K562 (cell line): ENCODE measurements around the gene SLC6A6. TPM values are rescaled to one million over a fixed set of nuclear protein-coding genes. Genes with fewer than 3 reads are reported as not detected.
A peak's percentile ranks its signal among the peaks of the same experiment; 100 is the strongest.

Experiments
- NCOA1 ChIP-seq: fragments of 450-650 bp; IDR thresholded peaks from 2 replicates; pipeline ENCODE4 v1.6.1; 2016; ENCODE audit warnings: low read depth
- ZFP1 ChIP-seq: fragments of 450-650 bp; formaldehyde crosslinking; IDR thresholded peaks from 2 replicates; pipeline ENCODE4 v1.4.0; 2020; ENCODE audit warnings: mild to moderate bottlenecking, mixed read lengths
- ZNF766 ChIP-seq: fragments of 200-800 bp; sonication (Bioruptor generic); conservative IDR thresholded peaks from 2 replicates; pipeline ENCODE4 v1.6.1; 2016; ENCODE audit warnings: missing genetic modification characterization, missing compliant biosample characterization
- polyA plus RNA-seq, 8 experiments: library from polyadenylated mRNA; depleted of rRNA in 4 of 8; stranded (reverse) in 5 of 8; unstranded in 3 of 8; fragments of >200 nt; fragmentation: Nextera tagmentation in 2 of 8; fragmentation: Illumina TruSeq in 1 of 8; extraction: Ambion mirVana in 2 of 8; extraction: Trizol in 1 of 8; gene quantifications; 2 replicates each; pipeline versions ENCODE4 v1.2.1 to v1.2.3, GENCODE V29; 2011 to 2014; ENCODE audit warnings: inconsistent platforms in 1 of 8, missing spikeins in 1 of 8
- total RNA-seq, 7 experiments: library from RNA; depleted of rRNA in 6 of 7; stranded (reverse); fragments of >200 nt in 6 of 7; fragmentation: Illumina TruSeq in 2 of 7; extraction: Trizol in 2 of 7; gene quantifications; 2 replicates each; pipeline versions ENCODE4 v1.2.1 to v1.2.3, GENCODE V29; 2011 to 2021; ENCODE audit warnings: low replicate concordance in 1 of 7
- TF ChIP-seq, protein P1 (sequence below): sonication (generic); formaldehyde crosslinking; IDR thresholded peaks from 2 replicates; pipeline ENCODE4 v1.8.0; 2023; ENCODE audit warnings: mild to moderate bottlenecking, missing genetic modification reagents
- TF ChIP-seq, protein P2 (sequence below), 2 experiments: fragments of 450-650 bp; IDR thresholded peaks; 2 replicates each; pipeline ENCODE4 v1.6.1; 2016; ENCODE audit warnings: mild to moderate bottlenecking in 2 of 2, borderline replicate concordance in 1 of 2, low read depth in 1 of 2, moderate library complexity in 1 of 2

Gene SLC6A6
- total and polyA plus RNA-seq, 9 of the 15 experiments (the other 6 are each of a cell fraction or from before 2014, with no cell fraction given) = 12.3 to 203 (median 93.2) TPM

DNA sequence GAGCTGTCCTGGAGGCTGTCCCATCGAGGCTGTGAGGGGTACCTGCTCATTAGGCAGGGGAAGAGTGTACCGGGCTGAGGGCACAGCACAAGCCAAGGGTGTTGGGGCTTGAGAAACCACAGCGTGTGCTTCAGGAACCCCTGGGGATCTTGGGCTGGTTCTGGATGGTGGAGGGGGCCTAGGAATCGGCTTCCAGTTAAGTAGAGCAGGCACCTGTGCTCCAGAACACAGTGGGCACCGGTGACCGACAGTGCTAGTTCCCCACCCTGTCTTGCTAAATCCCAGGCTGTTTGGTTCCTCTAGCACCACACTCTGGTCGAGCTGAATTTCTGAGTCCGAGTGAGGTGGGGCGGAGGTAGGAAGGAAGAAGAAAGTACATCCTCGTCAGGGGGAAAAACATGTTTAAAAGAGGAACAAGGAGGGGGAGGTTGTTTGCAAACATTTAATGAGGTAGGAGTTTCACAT lies 29.1 kb downstream of the SLC6A6 start (continued):
- TF ChIP-seq ZFP1 (no peak), ZNF766 (CRISPR knock-in tag) (peak; percentile 32), NCOA1 (0 out of 2 replicates have a peak, but pooled peaks have one; percentile 27)
- TF ChIP-seq, protein P1, sequence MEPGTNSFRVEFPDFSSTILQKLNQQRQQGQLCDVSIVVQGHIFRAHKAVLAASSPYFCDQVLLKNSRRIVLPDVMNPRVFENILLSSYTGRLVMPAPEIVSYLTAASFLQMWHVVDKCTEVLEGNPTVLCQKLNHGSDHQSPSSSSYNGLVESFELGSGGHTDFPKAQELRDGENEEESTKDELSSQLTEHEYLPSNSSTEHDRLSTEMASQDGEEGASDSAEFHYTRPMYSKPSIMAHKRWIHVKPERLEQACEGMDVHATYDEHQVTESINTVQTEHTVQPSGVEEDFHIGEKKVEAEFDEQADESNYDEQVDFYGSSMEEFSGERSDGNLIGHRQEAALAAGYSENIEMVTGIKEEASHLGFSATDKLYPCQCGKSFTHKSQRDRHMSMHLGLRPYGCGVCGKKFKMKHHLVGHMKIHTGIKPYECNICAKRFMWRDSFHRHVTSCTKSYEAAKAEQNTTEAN = 0 out of 2 replicates have a peak, but pooled peaks have one; percentile 36
- TF ChIP-seq, protein P2, sequence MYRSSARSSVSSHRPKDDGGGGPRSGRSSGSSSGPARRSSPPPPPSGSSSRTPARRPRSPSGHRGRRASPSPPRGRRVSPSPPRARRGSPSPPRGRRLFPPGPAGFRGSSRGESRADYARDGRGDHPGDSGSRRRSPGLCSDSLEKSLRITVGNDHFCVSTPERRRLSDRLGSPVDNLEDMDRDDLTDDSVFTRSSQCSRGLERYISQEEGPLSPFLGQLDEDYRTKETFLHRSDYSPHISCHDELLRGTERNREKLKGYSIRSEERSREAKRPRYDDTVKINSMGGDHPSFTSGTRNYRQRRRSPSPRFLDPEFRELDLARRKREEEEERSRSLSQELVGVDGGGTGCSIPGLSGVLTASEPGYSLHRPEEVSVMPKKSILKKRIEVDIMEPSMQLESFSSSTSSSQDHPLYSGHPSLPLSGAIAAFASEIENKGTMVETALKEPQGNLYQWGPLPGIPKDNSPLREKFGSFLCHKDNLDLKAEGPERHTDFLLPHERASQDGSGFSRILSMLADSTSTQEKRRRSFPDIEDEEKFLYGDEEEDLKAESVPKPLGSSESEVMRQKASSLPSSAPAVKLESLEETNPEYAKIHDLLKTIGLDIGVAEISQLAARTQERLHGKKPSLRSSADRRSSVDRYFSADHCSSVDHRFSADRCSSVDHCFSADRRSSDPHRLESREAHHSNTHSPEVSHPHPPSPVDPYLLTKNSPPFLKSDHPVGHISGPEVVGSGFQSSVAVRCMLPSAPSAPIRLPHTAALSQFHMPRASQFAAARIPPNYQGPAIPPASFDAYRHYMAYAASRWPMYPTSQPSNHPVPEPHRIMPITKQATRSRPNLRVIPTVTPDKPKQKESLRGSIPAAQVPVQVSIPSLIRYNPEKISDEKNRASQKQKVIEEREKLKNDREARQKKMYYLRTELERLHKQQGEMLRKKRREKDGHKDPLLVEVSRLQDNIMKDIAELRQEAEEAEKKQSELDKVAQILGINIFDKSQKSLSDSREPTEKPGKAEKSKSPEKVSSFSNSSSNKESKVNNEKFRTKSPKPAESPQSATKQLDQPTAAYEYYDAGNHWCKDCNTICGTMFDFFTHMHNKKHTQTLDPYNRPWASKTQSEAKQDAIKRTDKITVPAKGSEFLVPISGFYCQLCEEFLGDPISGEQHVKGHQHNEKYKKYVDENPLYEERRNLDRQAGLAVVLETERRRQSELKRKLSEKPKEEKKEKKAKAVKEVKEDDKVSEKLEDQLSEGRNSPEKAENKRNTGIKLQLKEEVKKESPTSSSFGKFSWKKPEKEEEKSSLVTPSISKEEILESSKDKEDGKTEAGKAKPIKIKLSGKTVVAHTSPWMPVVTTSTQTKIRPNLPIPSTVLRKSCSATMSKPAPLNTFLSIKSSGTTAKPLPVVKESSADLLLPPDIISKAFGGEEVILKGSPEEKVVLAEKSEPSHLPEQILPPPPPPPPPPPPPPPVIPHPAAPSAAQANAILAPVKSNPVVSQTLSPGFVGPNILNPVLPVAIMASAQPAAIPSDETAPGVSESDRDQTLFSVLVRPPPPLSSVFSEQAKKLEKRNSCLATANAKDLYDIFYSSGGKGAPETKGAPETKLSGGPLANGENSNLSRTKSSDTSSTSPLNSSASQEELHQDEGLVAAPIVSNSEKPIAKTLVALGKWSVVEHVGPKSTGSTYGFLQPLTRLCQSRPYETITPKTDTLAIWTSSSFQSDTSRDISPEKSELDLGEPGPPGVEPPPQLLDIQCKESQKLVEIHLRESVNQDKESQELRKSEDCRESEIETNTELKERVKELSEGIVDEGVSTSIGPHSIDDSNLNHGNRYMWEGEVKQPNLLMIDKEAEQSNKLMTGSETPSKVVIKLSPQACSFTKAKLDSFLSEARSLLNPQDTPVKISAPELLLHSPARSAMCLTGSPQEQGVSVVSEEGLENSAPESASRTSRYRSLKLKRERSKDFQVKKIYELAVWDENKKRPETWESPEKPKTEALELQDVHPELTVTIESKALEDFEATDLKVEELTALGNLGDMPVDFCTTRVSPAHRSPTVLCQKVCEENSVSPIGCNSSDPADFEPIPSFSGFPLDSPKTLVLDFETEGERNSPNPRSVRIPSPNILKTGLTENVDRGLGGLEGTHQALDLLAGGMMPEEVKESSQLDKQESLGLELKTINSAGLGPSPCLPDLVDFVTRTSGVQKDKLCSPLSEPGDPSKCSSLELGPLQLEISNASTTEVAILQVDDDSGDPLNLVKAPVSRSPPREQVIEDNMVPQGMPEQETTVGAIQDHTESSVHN (IDR thresholded peaks at IDR 0.05; ENCODE audit: borderline replicate concordance in 1 of 2, low read depth in 1 of 2) = no peak
